Measurements from ENCODE around the gene CABLES2. TPM values are rescaled to one million over a fixed set of nuclear protein-coding genes. Genes with fewer than 3 reads are reported as not detected.

Gene CABLES2
- total and polyA plus RNA-seq, 10 of the 15 experiments (the other 5 are each of a cell fraction or from before 2014, with no cell fraction given) = 2.2 to 14.9 (median 5.3) TPM

DNA sequence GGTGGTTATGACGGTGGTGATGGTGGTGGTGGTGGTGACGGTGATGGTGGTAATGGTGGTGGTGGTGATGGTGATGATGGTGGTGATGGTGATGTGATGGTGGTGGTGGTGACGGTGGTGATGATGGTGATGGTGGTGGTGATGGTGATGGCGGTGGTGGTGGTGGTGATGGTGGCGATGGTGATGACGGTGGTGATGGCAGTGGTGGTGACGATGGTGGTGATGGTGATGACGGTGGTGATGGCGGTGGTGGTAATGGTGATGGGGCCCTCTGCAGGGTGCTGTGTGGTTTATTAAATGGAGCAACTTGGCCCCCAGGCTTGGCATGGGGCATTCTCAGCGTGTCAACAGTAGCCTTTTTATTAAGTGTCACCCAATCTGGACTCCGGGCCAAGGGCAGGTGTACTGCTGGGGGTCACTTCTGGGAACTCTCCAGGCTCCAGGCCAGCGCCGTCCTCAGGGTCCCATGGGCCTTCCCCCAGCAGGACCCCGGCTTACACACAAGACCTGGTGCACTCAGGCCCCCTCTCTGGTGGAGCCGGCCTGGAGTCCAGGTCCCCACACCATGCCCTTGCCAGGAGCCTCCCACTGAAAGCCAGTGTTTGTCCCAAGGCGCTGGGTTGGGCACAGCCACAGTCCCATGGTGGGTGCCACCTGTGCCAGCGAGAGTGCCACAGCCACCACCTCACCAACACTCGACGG is 8.8 kb downstream of the CABLES2 start:
- FAIRE-seq = no peak
- Histone ChIP-seq H3K9me3 (replicated peaks; ENCODE audit: control insufficient read depth, insufficient read depth, low read length) (no peaks in the 10 kb centered on the region; the same call in 2 of the 3 replicates), H2AFZ (ENCODE audit: control insufficient read depth, low read depth, low read length) (no peak overlapping the region), H3K4me3 (no peak overlapping the region), H4K20me1 (ENCODE audit: control insufficient read depth, insufficient read depth) (no peaks in the 10 kb centered on the region; the same call in 1 of the 2 replicates), H3K79me2 (ENCODE audit: control insufficient read depth, insufficient read depth, low read length) (no peaks in the 10 kb centered on the region), H3K36me3 (ENCODE audit: control insufficient read depth in 2 of 2, insufficient read depth in 2 of 2, low read length in 1 of 2) (peaks cover 0 to 5% of the 10 kb centered on the region in 2 experiments; a peak in 2 of 4 replicates), H3K4me2 (ENCODE audit: control insufficient read depth, insufficient read depth) (no peak overlapping the region), H3K27ac (ENCODE audit: control insufficient read depth, insufficient read depth) (no peak overlapping the region), H3K4me1 (ENCODE audit: control insufficient read depth, insufficient read depth, low read length) (no peaks in the 10 kb centered on the region), H3K9ac (ENCODE audit: control insufficient read depth, insufficient read depth, low read length) (no peak overlapping the region), H3K27me3 (replicated peaks in 1 of 2; ENCODE audit: control insufficient read depth in 2 of 2, insufficient read depth in 2 of 2, low read length in 1 of 2) (no peaks in the 10 kb centered on the region)
- DNase-seq (ENCODE audit: low read depth, low spot score) = no peak
- BruUV-seq (replicated peaks) = no TSS peak
- WGBS (ENCODE audit: insufficient coverage, insufficient replicate concordance, low lambda C conversion rate, missing lambda C conversion rate) = 92% methylated on average over 17 of the region's 19 CpGs
- CTCF ChIA-PET = no interaction called here
- SMC1A ChIA-PET (ENCODE audit: uncharacterized antibody, unreplicated experiment) = no interaction called here
- POLR2A ChIA-PET = no interaction called here
- intact Hi-C loops (cut with micrococcal nuclease; ENCODE audit: unreplicated experiment) = no loop called here
- RAD21 ChIA-PET (ENCODE audit: unreplicated experiment) = no interaction called here
- in situ Hi-C loops (cut with MboI) = loop anchor here (25.0 kb wide), 1 partner anchor 386 kb away; no protein-coding TSS in a partner anchor
- TF ChIP-seq SUZ12 (IDR thresholded peaks at IDR 0.05; ENCODE audit: unreplicated experiment) (no peak), SREBF1 (IDR thresholded peaks at IDR 0.05; ENCODE audit: low read length) (no peak), MYC (IDR thresholded peaks at IDR 0.05; ENCODE audit: insufficient read depth, insufficient read length, insufficient replicate concordance, low read length, severe bottlenecking) (no peak), CEBPB (IDR thresholded peaks at IDR 0.05; ENCODE audit: borderline replicate concordance in 1 of 2, low read depth in 2 of 2, low read length in 2 of 2) (no peak), LARP7 (IDR thresholded peaks at IDR 0.05) (no peak), NFYA (IDR thresholded peaks at IDR 0.05; ENCODE audit: borderline replicate concordance, low read depth, low read length) (no peak), ZBED1 (IDR thresholded peaks at IDR 0.05; ENCODE audit: borderline replicate concordance) (no peak), DPF2 (IDR thresholded peaks at IDR 0.05) (no peak), KDM1A (IDR thresholded peaks at IDR 0.05; ENCODE audit: borderline replicate concordance) (no peak), ZNF217 (IDR thresholded peaks at IDR 0.05) (no peak), CBX5 (IDR thresholded peaks at IDR 0.05; ENCODE audit: low read depth) (no peak)
- TF ChIP-seq, protein P1, sequence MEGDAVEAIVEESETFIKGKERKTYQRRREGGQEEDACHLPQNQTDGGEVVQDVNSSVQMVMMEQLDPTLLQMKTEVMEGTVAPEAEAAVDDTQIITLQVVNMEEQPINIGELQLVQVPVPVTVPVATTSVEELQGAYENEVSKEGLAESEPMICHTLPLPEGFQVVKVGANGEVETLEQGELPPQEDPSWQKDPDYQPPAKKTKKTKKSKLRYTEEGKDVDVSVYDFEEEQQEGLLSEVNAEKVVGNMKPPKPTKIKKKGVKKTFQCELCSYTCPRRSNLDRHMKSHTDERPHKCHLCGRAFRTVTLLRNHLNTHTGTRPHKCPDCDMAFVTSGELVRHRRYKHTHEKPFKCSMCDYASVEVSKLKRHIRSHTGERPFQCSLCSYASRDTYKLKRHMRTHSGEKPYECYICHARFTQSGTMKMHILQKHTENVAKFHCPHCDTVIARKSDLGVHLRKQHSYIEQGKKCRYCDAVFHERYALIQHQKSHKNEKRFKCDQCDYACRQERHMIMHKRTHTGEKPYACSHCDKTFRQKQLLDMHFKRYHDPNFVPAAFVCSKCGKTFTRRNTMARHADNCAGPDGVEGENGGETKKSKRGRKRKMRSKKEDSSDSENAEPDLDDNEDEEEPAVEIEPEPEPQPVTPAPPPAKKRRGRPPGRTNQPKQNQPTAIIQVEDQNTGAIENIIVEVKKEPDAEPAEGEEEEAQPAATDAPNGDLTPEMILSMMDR (IDR thresholded peaks at IDR 0.05 in 2 of 3, conservative IDR thresholded peaks at IDR 0.05 in 1 of 3; ENCODE audit: control insufficient read depth in 2 of 3, extremely low read depth in 1 of 3, insufficient read depth in 1 of 3, low read depth in 3 of 3, low read length in 3 of 3) = no peak
- TF ChIP-seq, protein P2, sequence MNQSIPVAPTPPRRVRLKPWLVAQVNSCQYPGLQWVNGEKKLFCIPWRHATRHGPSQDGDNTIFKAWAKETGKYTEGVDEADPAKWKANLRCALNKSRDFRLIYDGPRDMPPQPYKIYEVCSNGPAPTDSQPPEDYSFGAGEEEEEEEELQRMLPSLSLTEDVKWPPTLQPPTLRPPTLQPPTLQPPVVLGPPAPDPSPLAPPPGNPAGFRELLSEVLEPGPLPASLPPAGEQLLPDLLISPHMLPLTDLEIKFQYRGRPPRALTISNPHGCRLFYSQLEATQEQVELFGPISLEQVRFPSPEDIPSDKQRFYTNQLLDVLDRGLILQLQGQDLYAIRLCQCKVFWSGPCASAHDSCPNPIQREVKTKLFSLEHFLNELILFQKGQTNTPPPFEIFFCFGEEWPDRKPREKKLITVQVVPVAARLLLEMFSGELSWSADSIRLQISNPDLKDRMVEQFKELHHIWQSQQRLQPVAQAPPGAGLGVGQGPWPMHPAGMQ (IDR thresholded peaks at IDR 0.05; ENCODE audit: borderline replicate concordance) = no peak
- ATAC-seq = no peak
